Colonic mucosa (tissue), 4 donors: Measurements from ENCODE around the gene NALCN. TPM values are rescaled to one million over a fixed set of nuclear protein-coding genes. Genes with fewer than 3 reads are reported as not detected.

ENCODE experiments used
- DNase-seq: peaks from one replicate; pipeline ENCODE4 v3.0.0-alpha.2; 2020
- H3K27ac ChIP-seq: fragments of 200-600 bp; one replicate; pipeline ENCODE4 v1.8.0; 2021
- H3K27me3 ChIP-seq: fragments of 200-600 bp; one replicate; pipeline ENCODE4 v1.8.0; 2021
- H3K36me3 ChIP-seq: fragments of 200-600 bp; one replicate; pipeline ENCODE4 v1.8.0; 2021
- H3K4me1 ChIP-seq: fragments of 200-600 bp; one replicate; pipeline ENCODE4 v1.8.0; 2021; ENCODE audit warnings: mild to moderate bottlenecking
- H3K4me3 ChIP-seq: fragments of 200-600 bp; one replicate; pipeline ENCODE4 v1.8.0; 2021
- H3K9ac ChIP-seq, 2 donors: one replicate each; pipeline ENCODE4 v1.7.0; 2013; ENCODE audit warnings: control low read depth in 2 of 2, low read depth in 2 of 2, low read length in 2 of 2
- H3K9me3 ChIP-seq: fragments of 200-600 bp; one replicate; pipeline ENCODE4 v1.8.0; 2021
- CTCF ChIP-seq: fragments of 200-600 bp; IDR thresholded peaks from one replicate; pipeline ENCODE4 v1.8.0; 2022; ENCODE audit warnings: antibody characterized with exemption, mild to moderate bottlenecking
- intact Hi-C: fragments of 100-400 bp; cut with DNase I; formaldehyde crosslinking; loops from one replicate; pipeline ENCODE4 v1.14.1; 2022
- total RNA-seq, 2 donors: library from RNA; stranded (reverse); fragmentation: NEBNext Ultra II Directional in 1 of 2; extraction: Animal tissue kit (Norgen Biotek cat#: 25700) in 1 of 2; gene quantifications; one replicate each; pipeline ENCODE4 v1.2.1, GENCODE V29; 2021
- donor health status: healthy.
- donor health status: DM: no; HTN: no; CAD: no.
- donor health status: DM: no; HTN: no; CAD: no.

NALCN gene
- total RNA-seq, 2 donors from 2014 or later = 0.22 to 0.27 TPM

- TF ChIP-seq CTCF = no peak
- Histone ChIP-seq H3K9ac (no peak overlapping the region), H3K27ac (no peak overlapping the region), H3K4me1 (no peaks in the 10 kb centered on the region), H3K9me3 (no peaks in the 10 kb centered on the region), H3K27me3 (no peaks in the 10 kb centered on the region), H3K4me3 (no peak overlapping the region), H3K36me3 (no peaks in the 10 kb centered on the region)
- DNase-seq = no peak
- intact Hi-C loops = no loop called here
Measured at GRCh38 chr13:101291206-101291605, 125.1 kb downstream of the NALCN start.

GRCh38 chr13:101289764-101290163 is 126.5 kb downstream of the NALCN start:
- Histone ChIP-seq H3K27ac (no peak overlapping the region), H3K4me3 (no peak overlapping the region), H3K9me3 (no peaks in the 10 kb centered on the region), H3K27me3 (no peaks in the 10 kb centered on the region), H3K9ac (no peak overlapping the region), H3K36me3 (no peaks in the 10 kb centered on the region), H3K4me1 (no peaks in the 10 kb centered on the region)
- no peak for TF ChIP-seq CTCF
- intact Hi-C loops = no loop called here
- no peak for DNase-seq

- intact Hi-C loops = no loop called here
Measured at GRCh38 chr13:101283782-101284181, 132.5 kb downstream of the NALCN start.

GRCh38 chr13:101272886-101273285 is 143.4 kb downstream of the NALCN start:
- TF ChIP-seq CTCF = no peak
- DNase-seq = no peak
- intact Hi-C loops = no loop called here

More at GRCh38 chr13:101283782-101284181, 132.5 kb downstream of the NALCN start:
- DNase-seq = no peak
- Histone ChIP-seq H3K9ac (no peak overlapping the region), H3K4me1 (no peaks in the 10 kb centered on the region), H3K27me3 (no peaks in the 10 kb centered on the region), H3K4me3 (no peak overlapping the region), H3K36me3 (no peaks in the 10 kb centered on the region), H3K9me3 (no peaks in the 10 kb centered on the region), H3K27ac (no peak overlapping the region)
- TF ChIP-seq CTCF = no peak

GRCh38 chr13:101271681-101272245 is 144.5 kb downstream of the NALCN start:
- TF ChIP-seq CTCF = no peak
- no peaks in the 10 kb centered on the region for H3K36me3 ChIP-seq
- DNase-seq = no peak
- H3K4me1 ChIP-seq = no peaks in the 10 kb centered on the region
- H3K9ac ChIP-seq = no peak overlapping the region
- H3K27ac ChIP-seq = no peak overlapping the region
- H3K4me3 ChIP-seq = no peak overlapping the region
- intact Hi-C loops = no loop called here
- H3K9me3 ChIP-seq = no peaks in the 10 kb centered on the region
- H3K27me3 ChIP-seq = no peaks in the 10 kb centered on the region

More at GRCh38 chr13:101272886-101273285, 143.4 kb downstream of the NALCN start:
- Histone ChIP-seq H3K4me3 (no peak overlapping the region), H3K27me3 (no peaks in the 10 kb centered on the region), H3K36me3 (no peaks in the 10 kb centered on the region), H3K9ac (no peak overlapping the region), H3K4me1 (no peaks in the 10 kb centered on the region), H3K9me3 (no peaks in the 10 kb centered on the region), H3K27ac (no peak overlapping the region)
